Measurements from ENCODE around the gene CTAG2. TPM values are rescaled to one million over a fixed set of nuclear protein-coding genes. Genes with fewer than 3 reads are reported as not detected.

The CTAG2 gene
- total RNA-seq, 1 experiment from 2014 or later = not detected

DNA sequence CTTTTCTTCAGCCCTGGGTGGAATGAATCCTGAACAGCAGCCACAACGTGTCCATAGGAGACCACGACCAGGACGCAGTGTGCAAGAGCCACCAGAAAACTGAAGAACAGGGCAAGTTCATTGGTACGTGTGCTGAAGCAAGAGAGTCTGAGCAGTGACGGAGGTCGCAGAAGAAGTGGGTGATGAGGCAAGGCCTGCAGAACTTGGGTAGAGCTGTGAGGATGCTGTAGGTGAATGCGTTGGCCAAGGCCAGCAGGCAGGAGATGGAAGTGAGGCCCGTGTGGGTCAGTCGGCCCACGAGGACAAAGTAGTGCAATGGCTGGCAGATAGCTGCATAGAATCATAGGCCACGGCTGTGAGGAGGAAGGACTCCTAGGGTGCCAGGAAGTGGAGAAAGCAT, 5.6 kb upstream of the CTAG2 start (continued):
- no peak for TF ChIP-seq EGR1 (IDR thresholded peaks at IDR 0.05; ENCODE audit: low read depth)
- TF ChIP-seq EZH2phosphoT487 (IDR thresholded peaks at IDR 0.05; ENCODE audit: borderline replicate concordance) = no peak
- no peak for TF ChIP-seq REST (IDR thresholded peaks at IDR 0.05; ENCODE audit: low read depth)
- TF ChIP-seq CEBPB (IDR thresholded peaks at IDR 0.05; ENCODE audit: low read depth) = no peak
- no peak for TF ChIP-seq TCF7L2 (IDR thresholded peaks at IDR 0.05; ENCODE audit: borderline replicate concordance, extremely low read depth, insufficient read depth, insufficient read length)
- no peak for TF ChIP-seq POLR2A (IDR thresholded peaks at IDR 0.05; ENCODE audit: borderline replicate concordance, extremely low read depth, insufficient read depth, insufficient read length)
- no peak for TF ChIP-seq SIN3A (IDR thresholded peaks at IDR 0.05; ENCODE audit: low read depth)
- no peak for TF ChIP-seq JUND (IDR thresholded peaks at IDR 0.05)

DNA sequence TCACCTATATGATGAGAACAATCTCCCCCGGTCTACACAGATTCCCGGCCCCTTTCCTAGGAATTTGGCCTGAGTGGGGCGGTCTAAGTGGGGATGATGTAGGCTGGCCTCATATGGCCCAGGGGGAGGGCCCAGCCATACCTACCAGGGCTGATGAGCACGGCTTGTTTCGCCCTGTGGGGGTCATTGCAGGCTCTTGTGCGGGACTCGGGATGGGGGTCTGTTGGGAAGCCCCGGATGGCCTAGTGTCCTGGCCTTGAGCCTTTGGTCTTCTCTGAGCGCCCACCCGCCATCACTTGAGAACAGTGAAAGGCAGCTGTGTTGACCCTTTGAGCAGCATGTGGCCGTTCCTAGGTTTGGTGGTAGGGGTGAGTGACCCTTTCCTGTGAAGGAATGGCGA, 4.8 kb upstream of the CTAG2 start:
- RAD21 ChIA-PET (ENCODE audit: low non-redundant PET in 1 of 2, low total read pairs in 2 of 2, uncharacterized antibody in 2 of 2, unreplicated experiment in 2 of 2) = no interaction called here
- no peaks in the 10 kb centered on the region for H3K36me3 ChIP-seq (ENCODE audit: control insufficient read depth in 1 of 2, insufficient read depth in 2 of 2, low read length in 2 of 2)
- no peak overlapping the region for H3K4me3 ChIP-seq (replicated peaks in 1 of 2; ENCODE audit: low read depth in 1 of 2, low read length in 2 of 2)
- no peaks in the 10 kb centered on the region for H3K27me3 ChIP-seq (ENCODE audit: insufficient read depth, low read length)
- no peaks in the 10 kb centered on the region for H3K9me2 ChIP-seq (ENCODE audit: insufficient read depth)
- H4K20me1 ChIP-seq (ENCODE audit: insufficient read depth) = no peaks in the 10 kb centered on the region
- H3K9ac ChIP-seq (ENCODE audit: low read length) = no peak overlapping the region
- intact Hi-C loops (cut with micrococcal nuclease) = no loop called here
- no peak for DNase-seq (ENCODE audit: low read depth, low spot score)
- no TSS peak for BruUV-seq (replicated peaks)
- CTCF ChIA-PET = no interaction called here
- no peaks in the 10 kb centered on the region for H3K79me2 ChIP-seq (ENCODE audit: insufficient read depth, low read length)
- TF ChIP-seq ZFX (IDR thresholded peaks at IDR 0.05) = no peak
- TF ChIP-seq JUND (IDR thresholded peaks at IDR 0.05) = no peak
- no peak for TF ChIP-seq EZH2phosphoT487 (IDR thresholded peaks at IDR 0.05; ENCODE audit: borderline replicate concordance)
- TF ChIP-seq MAX (IDR thresholded peaks at IDR 0.05) = no peak
- no peak for TF ChIP-seq SP1 (IDR thresholded peaks at IDR 0.05; ENCODE audit: low read depth)
- no peak overlapping the region for H2AFZ ChIP-seq (ENCODE audit: low read depth, low read length, poor library complexity, severe bottlenecking)
- no peak overlapping the region for H3K27ac ChIP-seq (ENCODE audit: low read depth, low read length)
- POLR2A ChIA-PET = no interaction called here
- no peaks in the 10 kb centered on the region for H3K9me3 ChIP-seq (ENCODE audit: control insufficient read depth in 1 of 2, insufficient read depth in 1 of 2, low read depth in 1 of 2, low read length in 2 of 2)
- H3K4me2 ChIP-seq (ENCODE audit: low read length) = no peak overlapping the region
- ATAC-seq = no peak
- H3K4me1 ChIP-seq (ENCODE audit: control insufficient read depth in 1 of 2, insufficient read depth in 2 of 2, low read length in 2 of 2) = no peaks in the 10 kb centered on the region

Measured in HCT116 (cell line).